ENCODE data around the gene RTP5.

GRCh38 chr2:241862775-241863535 is 6.6 kb upstream of the RTP5 start:
- TF ChIP-seq CTCF (IDR thresholded peaks at IDR 0.05) (no peak), RXRA (IDR thresholded peaks at IDR 0.05; ENCODE audit: borderline replicate concordance, low read depth) (no peak), GABPA (IDR thresholded peaks at IDR 0.05; ENCODE audit: low read depth) (no peak), EP300 (IDR thresholded peaks at IDR 0.05; ENCODE audit: borderline replicate concordance in 1 of 2, low read depth in 1 of 2, low read length in 1 of 2) (no peak), POLR2AphosphoS5 (IDR thresholded peaks at IDR 0.05; ENCODE audit: low read depth, low read length) (no peak), REST (IDR thresholded peaks at IDR 0.05; ENCODE audit: low read depth, low read length) (no peak), RAD21 (IDR thresholded peaks at IDR 0.05; ENCODE audit: low read length) (no peak), MAX (IDR thresholded peaks at IDR 0.05; ENCODE audit: low read depth) (no peak)
